GM19238 (cell line): ENCODE measurements around the gene VAT1L.
"Not testable (repeated sequence)": the region's sequence is repeated elsewhere in the genome, so short reads cannot be mapped to it uniquely, and the experiment has no call there.

ENCODE experiments used
- DNase-seq: peaks from one replicate; pipeline ENCODE4 v3.0.0; 2011; ENCODE audit warnings: low spot score; ENCODE audit not compliant: insufficient read length

VAT1L gene

GRCh38 chr16:77912617-77913016, 124.3 kb downstream of the VAT1L start:
- no peak for DNase-seq

GRCh38 chr16:77913738-77914253, 125.4 kb downstream of the VAT1L start:
- no peak for DNase-seq

DNA sequence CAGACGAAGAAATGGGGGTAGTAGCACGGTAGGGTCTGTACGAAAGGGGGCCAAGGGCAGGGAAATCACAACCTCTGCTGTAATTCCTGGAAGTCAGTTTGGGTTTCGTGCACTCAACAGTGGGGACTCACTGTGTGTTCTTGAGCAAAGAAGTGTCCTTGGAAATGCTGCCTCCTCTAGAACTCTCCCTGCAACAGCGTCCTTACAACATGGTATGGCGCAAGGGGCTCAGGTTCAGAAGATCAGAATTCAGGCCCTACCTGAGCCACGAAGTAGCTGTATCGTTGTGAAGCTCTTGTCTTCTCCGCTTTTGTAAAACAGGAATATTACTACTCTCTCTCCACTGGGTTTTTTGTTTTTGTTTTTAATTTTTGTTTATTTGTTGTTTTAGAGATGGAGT, 127.7 kb downstream of the VAT1L start:
- DNase-seq: no peak

GRCh38 chr16:77917971-77918370, 129.6 kb downstream of the VAT1L start:
- no peak for DNase-seq

GRCh38 chr16:77918809-77919707, 130.7 kb downstream of the VAT1L start:
- DNase-seq: no peak

DNA sequence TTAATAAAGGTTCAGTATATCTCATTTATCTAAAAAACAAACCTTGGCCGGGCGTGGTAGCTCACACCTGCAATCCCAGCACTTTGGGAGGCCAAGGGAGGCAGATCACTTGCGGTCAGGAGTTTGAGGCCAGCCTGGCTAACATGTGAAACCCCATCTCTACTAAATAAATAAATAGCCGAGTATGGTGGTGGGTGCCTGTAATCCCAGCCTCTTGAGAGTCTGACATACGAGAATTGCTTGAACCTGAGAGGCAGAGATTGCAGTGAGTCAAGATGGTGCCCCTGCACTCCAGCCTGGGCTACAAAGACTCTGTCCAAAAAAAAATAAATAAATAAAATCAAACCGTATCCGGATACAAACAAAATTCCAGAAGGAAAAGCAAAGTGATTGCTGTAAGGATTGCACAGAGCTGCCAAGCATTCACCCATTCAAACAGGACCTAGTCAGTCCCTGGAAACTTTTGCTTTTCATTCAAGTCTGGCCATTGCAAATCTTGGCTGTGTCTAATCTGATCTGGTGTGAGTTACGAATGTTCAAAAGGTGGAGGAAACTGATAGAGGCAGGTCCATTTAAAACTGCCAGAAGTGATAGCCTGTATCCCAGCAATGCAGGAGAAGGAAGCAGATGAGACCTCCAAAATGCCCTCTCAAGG, 131.5 kb downstream of the VAT1L start:
- DNase-seq: no peak

DNA sequence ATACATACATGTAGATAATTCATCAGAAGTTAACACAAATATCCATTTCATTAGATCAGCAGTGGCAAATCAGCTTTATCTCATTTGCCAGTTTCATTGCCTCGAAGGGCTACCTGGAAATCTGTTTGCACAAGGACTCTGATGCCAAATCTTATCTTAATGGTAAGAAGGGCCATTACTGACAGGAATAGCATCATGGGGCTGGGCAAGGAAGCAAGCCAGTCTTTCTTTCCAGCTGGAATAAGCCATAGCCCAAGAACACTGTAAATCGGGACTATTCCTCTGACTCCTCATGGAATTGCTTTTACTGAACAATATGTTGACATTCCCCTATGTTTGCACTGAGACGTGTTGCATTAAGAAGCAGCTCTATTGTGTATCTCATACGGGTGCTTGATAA, 132.6 kb downstream of the VAT1L start:
- no peak for DNase-seq

GRCh38 chr16:77922228-77922754, 133.9 kb downstream of the VAT1L start:
- DNase-seq: no peak

GRCh38 chr16:77925531-77925930, 137.2 kb downstream of the VAT1L start:
- DNase-seq: no peak

GRCh38 chr16:77928096-77928495, 139.7 kb downstream of the VAT1L start:
- DNase-seq: no peak

DNA sequence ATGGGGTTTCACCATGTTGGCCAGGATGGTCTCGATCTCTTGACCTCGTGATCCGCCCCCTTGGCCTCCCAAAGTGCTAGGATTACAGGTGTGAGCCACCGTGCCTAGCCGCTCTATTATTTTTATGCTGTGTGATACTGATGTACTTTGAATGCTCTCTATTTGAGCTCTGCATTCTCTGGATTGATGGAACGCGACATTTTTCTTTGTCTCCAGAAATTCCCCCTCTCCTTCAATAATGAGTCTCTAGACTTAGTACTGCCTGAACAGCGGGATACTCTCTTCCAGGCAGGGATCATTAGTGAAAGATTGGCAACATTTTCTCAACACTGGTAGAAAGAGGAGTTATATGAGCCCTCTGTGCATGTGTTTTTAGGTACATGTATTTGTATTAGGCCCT, 140.6 kb downstream of the VAT1L start:
- no peak for DNase-seq

- DNase-seq: no peak
Observed at GRCh38 chr16:77931058-77931457, 142.7 kb downstream of the VAT1L start.

DNA sequence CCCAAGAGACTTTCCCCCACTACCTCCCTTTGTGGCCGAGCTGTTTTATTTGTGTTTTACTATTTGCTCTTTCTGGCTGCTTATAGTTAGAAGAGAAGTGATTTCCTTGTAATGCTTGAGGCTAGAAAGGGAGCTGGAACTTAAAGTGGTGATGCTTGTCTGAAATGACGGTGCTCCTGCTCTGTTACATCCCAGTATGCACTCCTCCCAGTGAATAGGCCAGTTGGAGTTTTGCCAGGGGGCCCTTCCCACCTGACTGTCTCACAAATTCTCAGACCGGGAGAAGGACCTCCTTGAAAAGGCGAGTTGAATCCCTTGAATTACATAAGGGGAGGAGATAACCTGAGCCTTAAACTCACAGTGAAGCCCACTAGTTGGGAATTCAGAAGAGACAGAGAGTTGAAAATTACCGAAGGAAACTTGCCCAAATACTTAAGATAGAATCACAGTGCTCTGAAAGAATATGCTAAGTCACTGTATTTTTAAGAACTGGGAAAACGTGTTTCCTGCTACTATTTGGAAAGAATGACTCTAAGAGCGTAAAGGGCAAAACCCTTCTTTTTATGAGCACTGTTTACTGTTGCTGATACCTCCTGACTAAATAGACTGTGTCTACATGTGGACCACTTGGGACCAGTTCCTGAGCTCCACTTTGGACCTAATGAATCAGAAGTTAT, 149.2 kb downstream of the VAT1L start:
- no peak for DNase-seq

- no peak for DNase-seq
Observed at GRCh38 chr16:77938913-77939312, 150.5 kb downstream of the VAT1L start.

- DNase-seq: no peak
Observed at GRCh38 chr16:77939968-77940367, 151.6 kb downstream of the VAT1L start.

DNA sequence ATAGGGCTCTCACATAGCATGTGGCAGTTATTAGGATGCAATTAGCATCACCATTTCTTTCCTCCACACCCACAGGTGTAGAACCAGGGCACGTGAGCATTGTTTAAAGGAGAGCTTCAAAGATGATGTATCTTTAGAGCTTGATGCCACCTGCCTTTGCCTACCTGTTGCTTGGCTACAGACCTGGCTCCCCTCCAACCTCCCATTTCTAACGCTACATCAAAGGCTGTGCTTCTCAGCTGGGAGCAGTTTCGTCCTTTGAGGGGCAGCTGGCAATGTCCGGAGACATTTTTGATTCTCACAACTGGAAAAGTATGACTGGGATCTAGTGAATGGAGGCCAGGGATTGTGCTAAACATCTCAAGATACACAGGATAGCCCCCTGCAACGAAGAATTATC, 155.4 kb downstream of the VAT1L start:
- no peak for DNase-seq

- no peak for DNase-seq
Observed at GRCh38 chr16:77944631-77945030, 156.3 kb downstream of the VAT1L start.

GRCh38 chr16:77945126-77945525, 156.8 kb downstream of the VAT1L start:
- no peak for DNase-seq

DNA sequence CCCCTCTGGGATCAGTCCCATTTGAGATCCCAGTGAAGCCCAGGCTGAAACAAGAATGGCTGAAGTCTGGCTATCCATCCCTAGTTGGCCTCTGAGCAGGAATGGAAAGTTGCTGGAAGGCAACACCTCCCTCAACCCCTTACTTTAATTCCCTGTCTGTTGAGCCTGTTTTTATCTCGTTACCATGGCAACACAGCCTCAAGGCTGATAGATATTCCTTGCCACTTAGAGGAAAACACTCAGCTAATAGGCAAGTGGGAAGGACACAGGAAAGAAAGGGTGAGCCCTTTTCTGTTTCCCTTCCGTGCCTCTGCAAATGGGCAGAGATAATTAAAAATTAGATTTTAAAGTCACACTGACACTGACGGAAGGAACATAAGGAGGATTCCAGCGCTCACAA, 158.5 kb downstream of the VAT1L start:
- DNase-seq: no peak

DNA sequence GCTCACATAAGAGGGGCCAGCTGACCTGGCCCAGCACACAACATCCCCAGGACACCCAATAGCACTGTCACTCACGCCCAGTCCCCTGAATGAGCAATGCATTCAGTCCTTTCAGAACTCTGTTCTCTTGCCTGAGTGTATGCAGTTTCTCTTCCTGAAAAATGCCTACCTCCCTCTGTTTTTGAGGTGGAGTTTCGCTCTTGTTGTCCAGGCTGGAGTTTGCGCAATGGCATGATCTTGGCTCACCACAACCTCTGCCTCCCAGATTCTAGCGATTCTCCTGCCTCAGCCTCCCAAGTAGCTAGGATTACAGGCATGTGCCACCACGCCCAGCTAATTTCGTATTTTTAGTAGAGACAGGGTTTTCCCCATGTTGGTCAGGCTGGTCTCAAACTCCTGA, 159.2 kb downstream of the VAT1L start:
- not testable (repeated sequence) for DNase-seq

- no peak for DNase-seq
Observed at GRCh38 chr16:77948835-77949234, 160.5 kb downstream of the VAT1L start.

GRCh38 chr16:77949445-77949844, 161.1 kb downstream of the VAT1L start:
- DNase-seq: no peak
